Gastrocnemius medialis (tissue), 4 donors: ENCODE measurements around the gene CROCC.
"Not testable (repeated sequence)": the region's sequence is repeated elsewhere in the genome, so short reads cannot be mapped to it uniquely, and the experiment has no call there.

Source experiments
- CTCF ChIP-seq, 5 experiments: fragments of 450-650 bp in 3 of 5; fragments of 200-600 bp in 2 of 5; sonication (generic) in 2 of 5; IDR thresholded peaks in 4 of 5; conservative IDR thresholded peaks in 1 of 5; 1 replicate in 4 of 5; 2 replicates in 1 of 5; pipeline ENCODE4 v1.5.1; 2016 to 2019; ENCODE audit warnings: antibody characterized with exemption in 5 of 5, mild to moderate bottlenecking in 3 of 5, moderate library complexity in 3 of 5
- POLR2A ChIP-seq, 2 donors: fragments of 450-650 bp; IDR thresholded peaks; one replicate each; pipeline ENCODE4 v1.6.1; 2017; ENCODE audit warnings: antibody characterized with exemption in 2 of 2, mild to moderate bottlenecking in 2 of 2, moderate library complexity in 2 of 2

GRCh38 chr1:16931206-16931934 is 9.6 kb downstream of the CROCC start:
- not testable (repeated sequence) for TF ChIP-seq CTCF (IDR thresholded peaks at IDR 0.05 in 4 of 5, conservative IDR thresholded peaks at IDR 0.05 in 1 of 5); POLR2A (IDR thresholded peaks at IDR 0.05)
